WTC11 (cell line): ENCODE data around the gene NR5A1. TPM values are rescaled to one million over a fixed set of nuclear protein-coding genes. Genes with fewer than 3 reads are reported as not detected.

Experiments used
- ATAC-seq: fragments of 200-7000 bp; cut with Tn5 transposase; 2 replicates; pipeline ENCODE4 v1.10.0; 2021; ENCODE audit warnings: mild to moderate bottlenecking, moderate library complexity
- CTCF ChIA-PET: fragments of 300-600 bp; sonication (Branson Sonifier 250); formaldehyde crosslinking; loops from one replicate; lab custom pipeline; 2021; ENCODE audit warnings: antibody characterized with exemption; lab: Charles Lee
- POLR2A ChIA-PET: fragments of 350-600 bp; sonication (Branson Sonifier 250); formaldehyde crosslinking; loops from one replicate; lab custom pipeline; 2021; ENCODE audit warnings: antibody characterized with exemption; lab: Charles Lee
- DNase-seq: peaks from one replicate; pipeline ENCODE4 v3.0.0; 2021; ENCODE audit warnings: low spot score
- H3K27ac Mint-ChIP-seq: 2 replicates; pipeline ENCODE4 v1.8.0; 2021; ENCODE audit warnings: mixed read lengths
- H3K27me3 Mint-ChIP-seq: 2 replicates; pipeline ENCODE4 v1.8.0; 2021; ENCODE audit warnings: low read depth, mild to moderate bottlenecking, moderate library complexity, mixed read lengths
- H3K36me3 Mint-ChIP-seq: 2 replicates; pipeline ENCODE4 v1.8.0; 2021; ENCODE audit warnings: mixed read lengths
- H3K4me1 Mint-ChIP-seq: 2 replicates; pipeline ENCODE4 v1.8.0; 2022; ENCODE audit warnings: mixed read lengths
- H3K4me3 Mint-ChIP-seq: 2 replicates; pipeline ENCODE4 v1.8.0; 2021; ENCODE audit warnings: mild to moderate bottlenecking, moderate library complexity, mixed read lengths
- H3K9me3 Mint-ChIP-seq: 2 replicates; pipeline ENCODE4 v1.8.0; 2021; ENCODE audit warnings: mixed read lengths
- AFF4 ChIP-seq: sonication (generic); formaldehyde crosslinking; IDR thresholded peaks from 2 replicates; pipeline ENCODE4 v1.8.1; 2023; ENCODE audit warnings: mild to moderate bottlenecking, missing genetic modification reagents, borderline replicate concordance
- ATF2 ChIP-seq: sonication (generic); formaldehyde crosslinking; IDR thresholded peaks from 2 replicates; pipeline ENCODE4 v1.8.1; 2022; ENCODE audit warnings: low read depth, missing genetic modification reagents, borderline replicate concordance
- ELF4 ChIP-seq: sonication (generic); formaldehyde crosslinking; IDR thresholded peaks from 2 replicates; pipeline ENCODE4 v1.8.1; 2022; ENCODE audit warnings: low read depth, mild to moderate bottlenecking, moderate library complexity, missing genetic modification reagents
- FOXJ3 ChIP-seq: sonication (generic); formaldehyde crosslinking; IDR thresholded peaks from 2 replicates; pipeline ENCODE4 v1.9.0; 2021; ENCODE audit warnings: missing genetic modification reagents, mild to moderate bottlenecking, borderline replicate concordance
- GABPB1 ChIP-seq: sonication (generic); formaldehyde crosslinking; IDR thresholded peaks from 2 replicates; pipeline ENCODE4 v1.8.1; 2023; ENCODE audit warnings: mild to moderate bottlenecking, missing genetic modification reagents
- GTF2I ChIP-seq: fragments of 250-450 bp; sonication (Bioruptor Pico); conservative IDR thresholded peaks from 2 replicates; pipeline ENCODE4 v1.4.0; 2021; ENCODE audit warnings: mild to moderate bottlenecking
- NFATC4 ChIP-seq: fragments of 250-450 bp; sonication (Bioruptor Pico); IDR thresholded peaks from 2 replicates; pipeline ENCODE4 v1.9.0; 2021; ENCODE audit warnings: mild to moderate bottlenecking
- ZBTB43 ChIP-seq: sonication (generic); formaldehyde crosslinking; IDR thresholded peaks from 2 replicates; pipeline ENCODE4 v1.8.1; 2023; ENCODE audit warnings: mild to moderate bottlenecking, missing genetic modification reagents
- ZNF232 ChIP-seq: sonication (generic); formaldehyde crosslinking; IDR thresholded peaks from 2 replicates; pipeline ENCODE4 v1.8.0; 2022; ENCODE audit warnings: mild to moderate bottlenecking, missing genetic modification reagents
- ZNF423 ChIP-seq: fragments of 250-450 bp; sonication (Bioruptor Pico); IDR thresholded peaks from 2 replicates; pipeline ENCODE4 v2.1.2; 2022; ENCODE audit warnings: mild to moderate bottlenecking, moderate library complexity
- ZNF512 ChIP-seq: sonication (generic); formaldehyde crosslinking; IDR thresholded peaks from 2 replicates; pipeline ENCODE4 v1.8.1; 2022; ENCODE audit warnings: missing genetic modification reagents, borderline replicate concordance
- ZNF532 ChIP-seq: fragments of 250-450 bp; sonication (Bioruptor Pico); IDR thresholded peaks from 2 replicates; pipeline ENCODE4 v1.9.0; 2021; ENCODE audit warnings: mild to moderate bottlenecking, borderline replicate concordance
- ZSCAN18 ChIP-seq: fragments of 250-450 bp; sonication (Bioruptor Pico); IDR thresholded peaks from 2 replicates; pipeline ENCODE4 v2.1.2; 2022; ENCODE audit warnings: mild to moderate bottlenecking, moderate library complexity
- total RNA-seq: library from RNA; stranded (reverse); gene quantifications from 3 replicates; pipeline ENCODE4 v1.2.3, GENCODE V29; 2021

Gene NR5A1
- total RNA-seq, 1 experiment from 2014 or later, result 0.77 TPM

- H3K27me3 Mint-ChIP-seq, result peaks cover 17% of the 10 kb centered on the region
- TF ChIP-seq ZNF423, result no peak
- TF ChIP-seq GTF2I (CRISPR knock-in tag), result peak; percentile 88
- TF ChIP-seq, all 79 proteins: peak for 1
- DNase-seq (no peak), ATAC-seq (no peak)
- no peak overlapping the region for H3K4me3 Mint-ChIP-seq
- H3K27ac Mint-ChIP-seq, result no peak overlapping the region
- no peaks in the 10 kb centered on the region for H3K4me1 Mint-ChIP-seq
- POLR2A ChIA-PET, result no interaction called here
- peaks cover 10% of the 10 kb centered on the region for H3K9me3 Mint-ChIP-seq
- H3K36me3 Mint-ChIP-seq, result no peaks in the 10 kb centered on the region
- CTCF ChIA-PET, result interaction anchor here (1.1 to 1.4 kb wide), 2 partner anchors 20 to 29 kb away, joined by 3 to 4 read pairs; no protein-coding TSS in a partner anchor
Measured at GRCh38 chr9:124439086-124439485, 68.1 kb downstream of the NR5A1 start.

GRCh38 chr9:124438091-124438490 lies 69.1 kb downstream of the NR5A1 start:
- CTCF ChIA-PET, result interaction anchor here (1.4 kb wide), 1 partner anchor 28 kb away, joined by 3 read pairs; no protein-coding TSS in a partner anchor
- TF ChIP-seq ZNF232 (CRISPR knock-in tag), result no peak
- H3K9me3 Mint-ChIP-seq, result peaks cover 6% of the 10 kb centered on the region; the same call in 1 of the 2 replicates

GRCh38 chr9:124437086-124437485 lies 70.1 kb downstream of the NR5A1 start:
- no peak overlapping the region for H3K4me3 Mint-ChIP-seq
- POLR2A ChIA-PET, result no interaction called here
- no peak for TF ChIP-seq NFATC4
- TF ChIP-seq GTF2I (CRISPR knock-in tag), result no peak
- TF ChIP-seq FOXJ3 (CRISPR knock-in tag), result no peak
- no peak for TF ChIP-seq GABPB1
- DNase-seq (peak; percentile 1), ATAC-seq (no peak)
- H3K36me3 Mint-ChIP-seq, result no peaks in the 10 kb centered on the region
- H3K4me1 Mint-ChIP-seq, result no peaks in the 10 kb centered on the region
- no peak overlapping the region for H3K27ac Mint-ChIP-seq
- H3K9me3 Mint-ChIP-seq, result peaks cover 3% of the 10 kb centered on the region; the same call in 1 of the 2 replicates
- H3K27me3 Mint-ChIP-seq, result peaks cover 14% of the 10 kb centered on the region
- CTCF ChIA-PET, result no interaction called here

More at GRCh38 chr9:124438091-124438490, 69.1 kb downstream of the NR5A1 start:
- Mint-ChIP-seq H3K27ac (no peak overlapping the region), H3K4me1 (no peaks in the 10 kb centered on the region), H3K4me3 (no peak overlapping the region), H3K36me3 (no peaks in the 10 kb centered on the region), H3K27me3 (peaks cover 17% of the 10 kb centered on the region)
- peak; percentile 10 for DNase-seq
- ATAC-seq, result no peak
- POLR2A ChIA-PET, result no interaction called here

- DNase-seq (no peak), ATAC-seq (no peak)
- Mint-ChIP-seq H3K4me3 (no peak overlapping the region), H3K9me3 (peaks cover 3% of the 10 kb centered on the region; the same call in 1 of the 2 replicates), H3K36me3 (no peaks in the 10 kb centered on the region), H3K27ac (no peak overlapping the region), H3K4me1 (no peaks in the 10 kb centered on the region), H3K27me3 (peaks cover 14% of the 10 kb centered on the region)
- TF ChIP-seq ELF4 (no peak), AFF4 (CRISPR knock-in tag) (no peak), ZNF512 (CRISPR knock-in tag) (no peak), ZBTB43 (CRISPR knock-in tag) (no peak), ATF2 (CRISPR knock-in tag) (no peak), ZSCAN18 (CRISPR knock-in tag) (no peak), ZNF532 (CRISPR knock-in tag) (no peak)
- ChIA-PET POLR2A (no interaction called here), CTCF (interaction anchor here (0.7 kb wide), 1 partner anchor 77 kb away, joined by 3 read pairs; no protein-coding TSS in a partner anchor)
Measured at GRCh38 chr9:124436320-124436719, 70.9 kb downstream of the NR5A1 start.
